Bronchial epithelial cell (primary cell): Measurements from ENCODE around the gene STRIP2. TPM values are rescaled to one million over a fixed set of nuclear protein-coding genes. Genes with fewer than 3 reads are reported as not detected.
"Not testable (repeated sequence)": the region's sequence is repeated elsewhere in the genome, so short reads cannot be mapped to it uniquely, and the experiment has no call there.

Experiments used
- DNase-seq: peaks from one replicate; pipeline ENCODE4 v3.0.0-alpha.2; 2010; ENCODE audit warnings: low read depth
- FAIRE-seq: peaks from 2 replicates; lab custom pipeline; 2011; peaks lifted over from hg19 to GRCh38; lab: Jason Lieb, UNC
- H3K27me3 ChIP-seq: 2 replicates; pipeline ENCODE4 v1.5.1; 2011; ENCODE audit warnings: low read length; ENCODE audit not compliant: control insufficient read depth, insufficient read depth
- H3K36me3 ChIP-seq: 2 replicates; pipeline ENCODE4 v1.5.1; 2011; ENCODE audit warnings: low read length; ENCODE audit not compliant: control insufficient read depth, insufficient read depth
- H3K4me3 ChIP-seq: 2 replicates; pipeline ENCODE4 v1.5.1; 2011; ENCODE audit warnings: mild to moderate bottlenecking, low read depth, low read length, control low read depth
- CTCF ChIP-seq: IDR thresholded peaks from 2 replicates; pipeline ENCODE4 v1.5.1; 2011; ENCODE audit warnings: mild to moderate bottlenecking, moderate library complexity, low read length, control low read depth, inconsistent platforms; ENCODE audit not compliant: insufficient read depth, severe bottlenecking
- total RNA-seq: library from RNA; depleted of rRNA; stranded (reverse); fragments of >200 nt; gene quantifications from 2 replicates; pipeline ENCODE4 v1.2.1, GENCODE V29; 2014

STRIP2 gene
- total RNA-seq, 1 donor from 2014 or later, result 6.8 TPM

- DNase-seq, result no peak
- no peaks in the 10 kb centered on the region for H3K36me3 ChIP-seq
- TF ChIP-seq CTCF, result no peak
- no peaks in the 10 kb centered on the region for H3K27me3 ChIP-seq
- H3K4me3 ChIP-seq, result no peak overlapping the region
- no peak for FAIRE-seq
These were observed 40.1 kb upstream of the STRIP2 start for GRCh38 chr7:129394101-129394500.

- DNase-seq, result no peak
- no peak overlapping the region for H3K4me3 ChIP-seq
- no peak for FAIRE-seq
- no peak for TF ChIP-seq CTCF
- H3K36me3 ChIP-seq, result no peaks in the 10 kb centered on the region
- no peaks in the 10 kb centered on the region for H3K27me3 ChIP-seq
These were observed 39.0 kb upstream of the STRIP2 start for GRCh38 chr7:129394982-129395914.

- DNase-seq (peak; percentile 27), FAIRE-seq (no peak)
- TF ChIP-seq CTCF, result no peak
- Histone ChIP-seq H3K4me3 (no peak overlapping the region), H3K27me3 (no peaks in the 10 kb centered on the region), H3K36me3 (no peaks in the 10 kb centered on the region)
These were observed 32.8 kb upstream of the STRIP2 start for GRCh38 chr7:129401228-129401966.

GRCh38 chr7:129401967-129402860 lies 32.0 kb upstream of the STRIP2 start:
- H3K36me3 ChIP-seq, result no peaks in the 10 kb centered on the region
- no peaks in the 10 kb centered on the region for H3K27me3 ChIP-seq
- DNase-seq, result peak; percentile 24
- no peak for FAIRE-seq
- TF ChIP-seq CTCF, result peak; percentile 11
- no peak overlapping the region for H3K4me3 ChIP-seq

- Histone ChIP-seq H3K4me3 (no peak overlapping the region), H3K36me3 (no peaks in the 10 kb centered on the region), H3K27me3 (no peaks in the 10 kb centered on the region)
- no peak for FAIRE-seq
- TF ChIP-seq CTCF, result no peak
- DNase-seq, result no peak
These were observed 28.7 kb upstream of the STRIP2 start for GRCh38 chr7:129405527-129405926.

GRCh38 chr7:129410238-129410637 lies 24.0 kb upstream of the STRIP2 start:
- H3K36me3 ChIP-seq, H3K4me3 ChIP-seq, H3K27me3 ChIP-seq, FAIRE-seq, DNase-seq: not testable (repeated sequence)
